GM12864 (cell line): ENCODE results near the gene RFNG.

Experiments used
- DNase-seq: peaks from one replicate; pipeline ENCODE4 v3.0.0-alpha.2; 2011; ENCODE audit warnings: low read depth
- H3K4me3 ChIP-seq: 2 replicates; pipeline ENCODE4 v1.5.1; 2011; ENCODE audit warnings: mild to moderate bottlenecking, low read depth, low read length, control low read depth
- TF ChIP-seq, protein P1 (sequence below): IDR thresholded peaks from 2 replicates; pipeline ENCODE4 v1.5.1; 2011; ENCODE audit warnings: low read depth, mild to moderate bottlenecking, moderate library complexity, low read length, control low read depth, inconsistent platforms; ENCODE audit errors: missing control alignments

RFNG gene

DNA sequence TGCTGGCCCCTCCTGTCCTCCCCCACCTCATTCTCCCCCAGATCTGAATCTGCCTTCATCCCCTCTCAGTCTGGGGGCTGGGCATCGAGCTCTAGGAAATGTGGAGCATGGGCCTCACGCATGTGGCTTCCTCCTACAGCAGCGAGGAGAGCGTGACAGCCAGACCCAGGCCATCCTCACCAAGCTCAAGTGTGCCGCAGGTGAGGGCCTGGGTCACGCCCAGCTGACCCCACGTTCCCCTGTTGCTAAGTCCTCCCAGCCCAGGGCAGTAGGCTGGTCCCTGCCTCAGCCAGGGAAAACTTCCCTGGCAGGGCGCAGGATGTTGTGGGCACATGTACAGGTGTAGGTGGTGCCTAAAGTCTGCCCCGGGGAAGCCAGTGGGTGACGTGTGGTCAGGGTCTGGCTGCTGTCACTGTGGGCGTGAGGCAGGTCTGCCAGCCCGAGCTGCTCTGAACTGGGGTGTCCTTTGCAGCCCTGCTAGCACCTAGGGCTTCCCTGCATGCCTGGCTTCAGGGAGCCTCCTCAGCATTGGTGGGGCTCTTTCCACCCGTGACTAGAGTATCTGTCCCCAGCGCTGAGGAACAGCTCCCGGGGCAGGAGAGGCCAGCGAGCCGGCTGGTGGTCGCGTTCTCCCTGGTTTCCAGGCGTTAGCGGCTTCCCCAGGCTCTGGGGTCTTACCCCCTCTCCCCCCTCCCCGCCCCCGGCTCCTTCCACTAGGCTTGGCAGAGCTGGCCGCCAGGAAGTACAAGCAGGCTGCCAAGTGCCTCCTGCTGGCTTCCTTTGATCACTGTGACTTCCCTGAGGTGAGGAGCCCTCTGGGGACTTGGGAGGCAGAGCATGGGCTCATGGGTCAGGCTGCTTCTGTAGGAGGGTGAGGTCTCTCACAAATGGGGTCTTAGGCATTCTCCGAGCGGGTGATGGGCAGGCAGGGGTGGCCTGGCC lies 3.7 kb upstream of the RFNG start:
- no peak overlapping the region for H3K4me3 ChIP-seq
- TF ChIP-seq, protein P1, sequence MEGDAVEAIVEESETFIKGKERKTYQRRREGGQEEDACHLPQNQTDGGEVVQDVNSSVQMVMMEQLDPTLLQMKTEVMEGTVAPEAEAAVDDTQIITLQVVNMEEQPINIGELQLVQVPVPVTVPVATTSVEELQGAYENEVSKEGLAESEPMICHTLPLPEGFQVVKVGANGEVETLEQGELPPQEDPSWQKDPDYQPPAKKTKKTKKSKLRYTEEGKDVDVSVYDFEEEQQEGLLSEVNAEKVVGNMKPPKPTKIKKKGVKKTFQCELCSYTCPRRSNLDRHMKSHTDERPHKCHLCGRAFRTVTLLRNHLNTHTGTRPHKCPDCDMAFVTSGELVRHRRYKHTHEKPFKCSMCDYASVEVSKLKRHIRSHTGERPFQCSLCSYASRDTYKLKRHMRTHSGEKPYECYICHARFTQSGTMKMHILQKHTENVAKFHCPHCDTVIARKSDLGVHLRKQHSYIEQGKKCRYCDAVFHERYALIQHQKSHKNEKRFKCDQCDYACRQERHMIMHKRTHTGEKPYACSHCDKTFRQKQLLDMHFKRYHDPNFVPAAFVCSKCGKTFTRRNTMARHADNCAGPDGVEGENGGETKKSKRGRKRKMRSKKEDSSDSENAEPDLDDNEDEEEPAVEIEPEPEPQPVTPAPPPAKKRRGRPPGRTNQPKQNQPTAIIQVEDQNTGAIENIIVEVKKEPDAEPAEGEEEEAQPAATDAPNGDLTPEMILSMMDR, result no peak
- DNase-seq, result no peak

DNA sequence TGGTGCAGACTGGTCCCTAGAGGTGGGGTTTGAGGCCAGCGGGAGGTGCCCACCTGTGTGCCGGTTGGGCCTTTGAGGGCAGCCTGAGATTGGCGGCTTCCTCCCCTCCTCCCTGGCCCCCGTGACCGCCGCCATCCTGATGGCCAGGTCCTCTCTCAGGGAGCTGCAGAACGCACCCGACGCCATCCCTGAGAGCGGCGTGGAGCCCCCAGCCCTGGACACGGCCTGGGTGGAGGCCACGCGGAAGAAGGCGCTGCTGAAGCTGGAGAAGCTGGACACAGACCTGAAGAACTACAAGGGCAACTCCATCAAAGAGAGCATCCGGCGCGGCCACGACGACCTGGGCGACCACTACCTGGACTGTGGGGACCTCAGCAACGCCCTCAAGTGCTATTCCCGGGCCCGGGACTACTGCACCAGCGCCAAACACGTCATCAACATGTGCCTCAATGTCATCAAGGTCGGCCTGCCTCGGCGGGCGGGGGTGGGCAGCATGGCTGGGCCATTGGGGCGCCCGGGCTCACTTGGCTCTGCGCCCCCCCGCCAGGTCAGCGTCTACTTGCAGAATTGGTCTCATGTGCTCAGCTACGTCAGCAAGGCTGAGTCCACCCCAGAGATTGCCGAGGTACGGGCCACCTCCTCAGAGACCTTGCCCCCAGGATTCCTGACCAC lies 2.9 kb upstream of the RFNG start:
- TF ChIP-seq, protein P1, result no peak
- no peak for DNase-seq
- no peak overlapping the region for H3K4me3 ChIP-seq

- TF ChIP-seq, protein P1, result no peak
These were observed 2.1 kb upstream of the RFNG start for GRCh38 chr17:82053556-82054263.

GRCh38 chr17:82053130-82053529 lies 1.5 kb upstream of the RFNG start:
- H3K4me3 ChIP-seq, result peak overlapping the region; percentile 94
- no peak for DNase-seq
- TF ChIP-seq, protein P1, result no peak

More at GRCh38 chr17:82053556-82054263, 2.1 kb upstream of the RFNG start:
- no peak overlapping the region for H3K4me3 ChIP-seq
- DNase-seq, result no peak

DNA sequence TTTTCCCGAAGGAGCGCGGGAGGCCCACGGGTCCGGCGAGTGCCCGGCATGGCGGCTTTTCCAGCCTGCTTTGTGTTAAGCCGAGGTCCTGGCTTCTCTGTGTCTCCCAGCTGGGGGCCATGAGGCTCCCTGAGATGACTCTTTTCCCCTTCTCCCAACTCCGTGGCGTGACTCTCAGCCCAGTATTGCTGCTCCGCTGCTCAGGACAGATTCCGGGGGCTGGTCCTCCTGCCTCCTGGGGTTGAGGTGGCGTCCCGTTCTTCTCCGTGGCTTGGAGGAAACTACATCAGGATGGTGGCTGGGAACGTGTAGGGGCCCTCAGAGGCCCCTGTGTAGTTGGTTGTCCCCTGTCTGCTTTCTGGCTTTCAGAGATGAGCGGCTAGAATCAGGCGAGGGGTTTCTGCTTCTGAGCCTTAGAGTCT lies 1.0 kb upstream of the RFNG start:
- TF ChIP-seq, protein P1, result no peak
- peak overlapping the region; percentile 94 for H3K4me3 ChIP-seq
- DNase-seq, result no peak

- peak overlapping the region; percentile 94 for H3K4me3 ChIP-seq
- TF ChIP-seq, protein P1, result no peak
- no peak for DNase-seq
These were observed 610 bp downstream of the RFNG start for GRCh38 chr17:82050761-82051641.
